ENCODE measurements around the gene MRPL52.
"Not testable (repeated sequence)": the region's sequence is repeated elsewhere in the genome, so short reads cannot be mapped to it uniquely, and the experiment has no call there.

MRPL52 gene

GRCh38 chr14:22800346-22800745 is 29.3 kb upstream of the MRPL52 start:
- no peak for TF ChIP-seq CTCF (IDR thresholded peaks at IDR 0.05)
- Histone ChIP-seq H3K4me2 (ENCODE audit: low read length) (no peak overlapping the region), H3K9ac (no peak overlapping the region), H3K79me2 (peaks cover 21% of the 10 kb centered on the region), H3K4me1 (peaks cover 19% of the 10 kb centered on the region), H2AFZ (no peak overlapping the region), H3K36me3 (ENCODE audit: control insufficient read depth, insufficient read depth, low read length) (no peaks in the 10 kb centered on the region), H3K9me3 (ENCODE audit: control insufficient read depth, low read length) (no peaks in the 10 kb centered on the region), H3K4me3 (ENCODE audit: low read depth, low read length) (no peak overlapping the region), H3K27ac (no peak overlapping the region), H3K27me3 (ENCODE audit: control insufficient read depth, insufficient read depth, low read length) (no peaks in the 10 kb centered on the region)

GRCh38 chr14:22801716-22802115 is 28.0 kb upstream of the MRPL52 start:
- Histone ChIP-seq H3K4me1 (peaks cover 15% of the 10 kb centered on the region), H2AFZ (no peak overlapping the region), H3K36me3 (ENCODE audit: control insufficient read depth, insufficient read depth, low read length) (no peaks in the 10 kb centered on the region), H3K9ac (no peak overlapping the region), H3K4me2 (ENCODE audit: low read length) (peak overlapping the region; percentile 9), H3K27ac (no peak overlapping the region), H3K9me3 (ENCODE audit: control insufficient read depth, low read length) (no peaks in the 10 kb centered on the region), H3K4me3 (ENCODE audit: low read depth, low read length) (no peak overlapping the region), H3K27me3 (ENCODE audit: control insufficient read depth, insufficient read depth, low read length) (no peaks in the 10 kb centered on the region), H3K79me2 (peaks cover 15% of the 10 kb centered on the region)
- TF ChIP-seq CTCF (IDR thresholded peaks at IDR 0.05) = no peak

GRCh38 chr14:22802860-22803686 is 26.6 kb upstream of the MRPL52 start:
- Histone ChIP-seq H3K27me3 (ENCODE audit: control insufficient read depth, insufficient read depth, low read length) (no peaks in the 10 kb centered on the region), H3K4me3 (ENCODE audit: low read depth, low read length) (no peak overlapping the region), H3K9me3 (ENCODE audit: control insufficient read depth, low read length) (no peaks in the 10 kb centered on the region), H3K4me2 (ENCODE audit: low read length) (no peak overlapping the region), H3K27ac (no peak overlapping the region), H3K4me1 (peaks cover 11% of the 10 kb centered on the region), H3K9ac (no peak overlapping the region), H3K79me2 (peaks cover 13% of the 10 kb centered on the region), H2AFZ (no peak overlapping the region), H3K36me3 (ENCODE audit: control insufficient read depth, insufficient read depth, low read length) (no peaks in the 10 kb centered on the region)
- TF ChIP-seq CTCF (IDR thresholded peaks at IDR 0.05) = no peak

GRCh38 chr14:22803687-22803974 is 26.1 kb upstream of the MRPL52 start:
- H3K4me2 ChIP-seq (ENCODE audit: low read length) = no peak overlapping the region
- no peaks in the 10 kb centered on the region for H3K27me3 ChIP-seq (ENCODE audit: control insufficient read depth, insufficient read depth, low read length)
- peaks cover 15% of the 10 kb centered on the region for H3K4me1 ChIP-seq
- H3K27ac ChIP-seq = no peak overlapping the region
- H3K79me2 ChIP-seq = peaks cover 13% of the 10 kb centered on the region
- H3K9ac ChIP-seq = no peak overlapping the region
- H3K9me3 ChIP-seq (ENCODE audit: control insufficient read depth, low read length) = no peaks in the 10 kb centered on the region
- H2AFZ ChIP-seq = no peak overlapping the region
- TF ChIP-seq CTCF (IDR thresholded peaks at IDR 0.05) = no peak
- H3K36me3 ChIP-seq (ENCODE audit: control insufficient read depth, insufficient read depth, low read length) = no peaks in the 10 kb centered on the region
- no peak overlapping the region for H3K4me3 ChIP-seq (ENCODE audit: low read depth, low read length)

- H3K4me3 ChIP-seq (ENCODE audit: low read depth, low read length); H3K36me3 ChIP-seq (ENCODE audit: control insufficient read depth, insufficient read depth, low read length); H3K27me3 ChIP-seq (ENCODE audit: control insufficient read depth, insufficient read depth, low read length); H3K4me2 ChIP-seq (ENCODE audit: low read length); H3K9ac ChIP-seq; H3K27ac ChIP-seq; H2AFZ ChIP-seq; H3K9me3 ChIP-seq (ENCODE audit: control insufficient read depth, low read length); H3K79me2 ChIP-seq: not testable (repeated sequence)
- peaks cover 22% of the 10 kb centered on the region for H3K4me1 ChIP-seq
These were observed 24.5 kb upstream of the MRPL52 start for GRCh38 chr14:22805235-22805634.

Measured in parathyroid adenoma (tissue), 2 donors.